ENCODE results near the gene ENTHD1. TPM values are rescaled to one million over a fixed set of nuclear protein-coding genes. Genes with fewer than 3 reads are reported as not detected.

The ENTHD1 gene
- total RNA-seq, 2 experiments from 2014 or later = 0.47 TPM; not detected in 1

- ChIA-PET POLR2A (no interaction called here), CTCF (no interaction called here)
- no peak overlapping the region for H3K27ac Mint-ChIP-seq
- H3K27me3 Mint-ChIP-seq = no peaks in the 10 kb centered on the region
- H3K9me3 Mint-ChIP-seq = no peaks in the 10 kb centered on the region
- Histone ChIP-seq H3K4me3 (ENCODE audit: low read length) (no peak overlapping the region), H3K4me1 (ENCODE audit: insufficient read depth, low read length) (peaks cover 3% of the 10 kb centered on the region), H3K9me3 (ENCODE audit: control insufficient read depth in 1 of 2, insufficient read depth in 1 of 2, low read length in 2 of 2) (no peaks in the 10 kb centered on the region), H3K27ac (ENCODE audit: low read depth in 1 of 2, low read length in 2 of 2) (no peak overlapping the region), H3K36me3 (ENCODE audit: insufficient read depth, low read length) (no peaks in the 10 kb centered on the region), H3K27me3 (ENCODE audit: control insufficient read depth in 1 of 2, insufficient read depth in 2 of 2, low read length in 2 of 2) (no peaks in the 10 kb centered on the region)
- H3K36me3 Mint-ChIP-seq (ENCODE audit: low read depth) = no peaks in the 10 kb centered on the region
- no peaks in the 10 kb centered on the region for H3K4me1 Mint-ChIP-seq (ENCODE audit: low read depth)
- DNase-seq = no peak
- ATAC-seq (ENCODE audit: poor library complexity) = no peak
- no peak overlapping the region for H3K4me3 Mint-ChIP-seq
- TF ChIP-seq, protein P1, sequence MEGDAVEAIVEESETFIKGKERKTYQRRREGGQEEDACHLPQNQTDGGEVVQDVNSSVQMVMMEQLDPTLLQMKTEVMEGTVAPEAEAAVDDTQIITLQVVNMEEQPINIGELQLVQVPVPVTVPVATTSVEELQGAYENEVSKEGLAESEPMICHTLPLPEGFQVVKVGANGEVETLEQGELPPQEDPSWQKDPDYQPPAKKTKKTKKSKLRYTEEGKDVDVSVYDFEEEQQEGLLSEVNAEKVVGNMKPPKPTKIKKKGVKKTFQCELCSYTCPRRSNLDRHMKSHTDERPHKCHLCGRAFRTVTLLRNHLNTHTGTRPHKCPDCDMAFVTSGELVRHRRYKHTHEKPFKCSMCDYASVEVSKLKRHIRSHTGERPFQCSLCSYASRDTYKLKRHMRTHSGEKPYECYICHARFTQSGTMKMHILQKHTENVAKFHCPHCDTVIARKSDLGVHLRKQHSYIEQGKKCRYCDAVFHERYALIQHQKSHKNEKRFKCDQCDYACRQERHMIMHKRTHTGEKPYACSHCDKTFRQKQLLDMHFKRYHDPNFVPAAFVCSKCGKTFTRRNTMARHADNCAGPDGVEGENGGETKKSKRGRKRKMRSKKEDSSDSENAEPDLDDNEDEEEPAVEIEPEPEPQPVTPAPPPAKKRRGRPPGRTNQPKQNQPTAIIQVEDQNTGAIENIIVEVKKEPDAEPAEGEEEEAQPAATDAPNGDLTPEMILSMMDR (IDR thresholded peaks at IDR 0.05) = no peak
- intact Hi-C loops (cut with DNase I, micrococcal nuclease) = loop anchor here in 1 of 2 experiments (5.0 kb wide), 1 partner anchor 74 kb away; no protein-coding TSS in a partner anchor
Measured at GRCh38 chr22:39716534-39716933, 177.0 kb downstream of the ENTHD1 start.

DNA sequence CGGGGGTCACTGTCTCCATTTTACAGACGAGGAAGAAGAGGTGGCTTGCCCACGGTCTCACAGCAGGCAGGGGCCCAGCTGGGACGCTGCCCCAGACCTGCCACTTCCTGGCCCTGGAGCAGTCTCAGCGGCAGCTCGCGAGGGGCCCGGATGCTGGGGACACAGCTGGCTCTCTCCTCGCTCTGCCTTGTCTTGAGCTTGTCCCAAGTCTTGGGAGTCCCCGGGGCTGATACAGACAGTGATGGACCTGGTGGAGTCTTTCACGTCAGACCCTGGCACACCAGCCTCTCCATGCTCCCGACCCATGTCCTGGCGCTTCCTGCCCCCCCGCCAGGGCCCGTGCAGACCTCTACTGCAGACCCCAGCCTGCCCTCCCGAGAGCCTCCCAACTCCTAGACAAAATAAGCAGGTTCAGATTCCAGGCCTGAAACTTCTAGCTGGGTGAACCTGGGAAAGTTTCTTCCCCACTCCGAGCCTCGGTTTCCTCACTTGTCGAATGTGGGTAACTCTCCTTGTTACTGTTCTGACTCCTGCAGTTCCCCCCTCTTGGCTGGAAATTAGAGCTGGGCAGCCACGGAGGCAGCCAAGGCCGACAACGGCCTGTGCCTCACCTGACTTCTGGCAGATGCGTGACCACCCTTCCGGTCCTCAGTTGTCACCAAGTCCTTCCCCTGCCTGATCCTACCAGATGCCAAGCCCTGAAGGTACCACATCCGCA is 177.6 kb downstream of the ENTHD1 start:
- no peaks in the 10 kb centered on the region for H3K27me3 Mint-ChIP-seq
- H3K4me3 Mint-ChIP-seq = no peak overlapping the region
- no peaks in the 10 kb centered on the region for H3K36me3 Mint-ChIP-seq (ENCODE audit: low read depth)
- H3K36me3 ChIP-seq (ENCODE audit: insufficient read depth, low read length) = no peaks in the 10 kb centered on the region
- no peak overlapping the region for H3K4me3 ChIP-seq (ENCODE audit: low read length)
- no peak overlapping the region for H3K27ac Mint-ChIP-seq
- TF ChIP-seq, protein P1 (IDR thresholded peaks at IDR 0.05) = no peak
- CTCF ChIA-PET = no interaction called here
- peaks cover 3% of the 10 kb centered on the region for H3K4me1 ChIP-seq (ENCODE audit: insufficient read depth, low read length)
- no peaks in the 10 kb centered on the region for H3K27me3 ChIP-seq (ENCODE audit: control insufficient read depth in 1 of 2, insufficient read depth in 2 of 2, low read length in 2 of 2)
- H3K9me3 Mint-ChIP-seq = no peaks in the 10 kb centered on the region
- H3K9me3 ChIP-seq (ENCODE audit: control insufficient read depth in 1 of 2, insufficient read depth in 1 of 2, low read length in 2 of 2) = no peaks in the 10 kb centered on the region
- intact Hi-C loops (cut with DNase I, micrococcal nuclease) = loop anchor here in 1 of 2 experiments (5.0 kb wide), 1 partner anchor 74 kb away; no protein-coding TSS in a partner anchor
- ATAC-seq (ENCODE audit: poor library complexity) = no peak
- POLR2A ChIA-PET = no interaction called here
- no peak for DNase-seq
- H3K27ac ChIP-seq (ENCODE audit: low read depth in 1 of 2, low read length in 2 of 2) = no peak overlapping the region
- no peaks in the 10 kb centered on the region for H3K4me1 Mint-ChIP-seq (ENCODE audit: low read depth)

DNA sequence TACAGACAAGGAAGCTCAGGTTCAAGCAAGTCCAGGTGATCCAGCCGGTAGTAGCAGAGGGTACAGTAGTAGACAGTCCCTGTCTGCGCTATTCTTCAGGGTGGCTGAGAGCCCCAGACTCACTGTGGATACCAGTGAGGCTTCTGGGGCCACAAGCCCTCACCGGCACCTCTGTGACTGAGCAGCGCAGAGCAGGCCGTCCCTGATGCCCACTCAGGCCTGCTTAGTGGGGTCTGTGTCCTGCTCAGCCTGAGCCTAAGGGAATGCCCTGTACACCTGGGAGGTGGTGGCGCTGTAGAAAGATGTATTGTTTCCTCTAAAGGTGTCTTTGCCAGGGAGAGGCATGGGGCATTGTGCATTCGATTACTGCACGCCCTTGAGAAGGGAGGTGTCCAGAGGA is 179.2 kb downstream of the ENTHD1 start:
- H3K4me3 Mint-ChIP-seq = no peak overlapping the region
- DNase-seq (no peak), ATAC-seq (ENCODE audit: poor library complexity) (no peak)
- H3K4me1 ChIP-seq (ENCODE audit: insufficient read depth, low read length) = peaks cover 3% of the 10 kb centered on the region
- H3K36me3 Mint-ChIP-seq (ENCODE audit: low read depth) = no peaks in the 10 kb centered on the region
- H3K27ac ChIP-seq (ENCODE audit: low read depth in 1 of 2, low read length in 2 of 2) = no peak overlapping the region
- TF ChIP-seq, protein P1 (IDR thresholded peaks at IDR 0.05) = no peak
- H3K4me3 ChIP-seq (ENCODE audit: low read length) = no peak overlapping the region
- H3K4me1 Mint-ChIP-seq (ENCODE audit: low read depth) = no peaks in the 10 kb centered on the region
- H3K36me3 ChIP-seq (ENCODE audit: insufficient read depth, low read length) = no peaks in the 10 kb centered on the region
- H3K27me3 Mint-ChIP-seq = no peaks in the 10 kb centered on the region
- no peaks in the 10 kb centered on the region for H3K9me3 ChIP-seq (ENCODE audit: control insufficient read depth in 1 of 2, insufficient read depth in 1 of 2, low read length in 2 of 2)
- H3K27ac Mint-ChIP-seq = no peak overlapping the region
- ChIA-PET CTCF (no interaction called here), POLR2A (no interaction called here)
- H3K9me3 Mint-ChIP-seq = no peaks in the 10 kb centered on the region
- no peaks in the 10 kb centered on the region for H3K27me3 ChIP-seq (ENCODE audit: control insufficient read depth in 1 of 2, insufficient read depth in 2 of 2, low read length in 2 of 2)
- intact Hi-C loops (cut with DNase I, micrococcal nuclease) = no loop called here

Measured in CD4-positive, alpha-beta T cell (primary cell).